MM.1S (cell line): Measurements from ENCODE around the gene DNAAF1.

Source experiments
- CTCF ChIP-seq: fragments of 300-600 bp; sonication (generic); IDR thresholded peaks from 2 replicates; pipeline ENCODE4 v1.5.1; 2016; ENCODE audit warnings: antibody characterized with exemption, low read length, mixed read lengths
- EZH2 ChIP-seq: fragments of 300-600 bp; sonication (generic); optimal IDR thresholded peaks from 2 replicates; pipeline ENCODE3; 2017; ENCODE audit warnings: low read depth, mild to moderate bottlenecking, antibody characterized with exemption, low read length, mixed read lengths
- EZH2phosphoT487 ChIP-seq: fragments of 300-600 bp; sonication (generic); IDR thresholded peaks from 2 replicates; pipeline ENCODE4 v1.6.1; 2018; ENCODE audit warnings: antibody characterized with exemption, low read length

GRCh38 chr16:84155771-84156170 is 10.7 kb downstream of the DNAAF1 start:
- no peak for TF ChIP-seq CTCF
- no peak for TF ChIP-seq EZH2
- TF ChIP-seq EZH2phosphoT487 = no peak
